Measurements from ENCODE around the gene DGCR8. TPM values are rescaled to one million over a fixed set of nuclear protein-coding genes. Genes with fewer than 3 reads are reported as not detected.

DGCR8 gene
- total and polyA plus RNA-seq, 2 of the 4 experiments (the other 2 are of a cell fraction) = 16.7 to 25.3 TPM

GRCh38 chr22:20107471-20107901 lies 27.4 kb downstream of the DGCR8 start:
- no peak overlapping the region for H3K27ac ChIP-seq (ENCODE audit: insufficient read depth, low read length)
- H3K14ac ChIP-seq (replicated peaks; ENCODE audit: low read depth, low read length) = no peak overlapping the region
- intact Hi-C loops (cut with micrococcal nuclease) (no loop called here), in situ Hi-C loops (cut with MboI; ENCODE audit: low sequenced_read_pairs) (no loop called here), dilution Hi-C loops (cut with HindIII; ENCODE audit: low sequenced_read_pairs, unreplicated experiment) (no loop called here)
- TF ChIP-seq FOS (IDR thresholded peaks at IDR 0.05; ENCODE audit: low read depth, low read length) (no peak), CHD1 (IDR thresholded peaks at IDR 0.05; ENCODE audit: low read depth, low read length) (no peak), RAD21 (IDR thresholded peaks at IDR 0.05; ENCODE audit: low read length) (no peak), USF2 (IDR thresholded peaks at IDR 0.05; ENCODE audit: low read depth, low read length) (no peak), SMC3 (IDR thresholded peaks at IDR 0.05; ENCODE audit: low read depth, low read length) (no peak), CTCF (conservative IDR thresholded peaks at IDR 0.05; ENCODE audit: low read depth, low read length) (no peak), NFE2L2 (IDR thresholded peaks at IDR 0.05; ENCODE audit: low read depth, low read length) (no peak)
- H3K9ac ChIP-seq (ENCODE audit: low read depth, low read length) = no peak overlapping the region
- no peak overlapping the region for H4K91ac ChIP-seq (ENCODE audit: insufficient read depth, low read depth, low read length)
- ATAC-seq (ENCODE audit: low read depth) = no peak
- BruUV-seq (replicated peaks) = no TSS peak
- no peaks in the 10 kb centered on the region for H3K4me1 ChIP-seq (ENCODE audit: control insufficient read depth, insufficient read depth, low read length)
- H3K9me3 ChIP-seq (ENCODE audit: control insufficient read depth, insufficient read depth, low read length) = no peaks in the 10 kb centered on the region
- no peak overlapping the region for H3K18ac ChIP-seq (ENCODE audit: low read depth, low read length)
- peaks cover 9 to 41% of the 10 kb centered on the region in 2 experiments for H3K79me1 ChIP-seq (ENCODE audit: low read depth in 1 of 2, low read length in 2 of 2)
- H4K5ac ChIP-seq (ENCODE audit: low read depth, low read length) = no peak overlapping the region
- no peak overlapping the region for H3K4me3 ChIP-seq (ENCODE audit: insufficient read depth, low read depth, low read length)
- POLR2A ChIA-PET (ENCODE audit: unreplicated experiment) = no interaction called here
- H3K4me2 ChIP-seq (ENCODE audit: low read depth, low read length) = no peak overlapping the region
- 100% methylated on average over 3 of the region's 7 CpGs; no CpG with 5 or more reads in 1 of the 2 experiments for WGBS, 2 experiments (ENCODE audit: extremely low coverage in 2 of 2, insufficient read length in 1 of 2)
- no peak overlapping the region for H2BK120ac ChIP-seq (ENCODE audit: low read depth, low read length)
- H2AK9ac ChIP-seq (replicated peaks; ENCODE audit: low read depth, low read length, poor library complexity) = no peak overlapping the region
- peaks cover 75% of the 10 kb centered on the region for H3K36me3 ChIP-seq (ENCODE audit: control insufficient read depth, insufficient read depth, low read length)
- no peak overlapping the region for H3K56ac ChIP-seq (ENCODE audit: extremely low read depth, insufficient read depth, low read length)
- no peaks in the 10 kb centered on the region for H3K27me3 ChIP-seq (ENCODE audit: control insufficient read depth, insufficient read depth, low read length)
- no peak overlapping the region for H2BK15ac ChIP-seq (ENCODE audit: low read depth, low read length)
- H2BK20ac ChIP-seq (ENCODE audit: low read depth, low read length) = no peak overlapping the region
- H2BK5ac ChIP-seq (ENCODE audit: low read depth, low read length, poor library complexity, severe bottlenecking) = no peak overlapping the region
- H3K23ac ChIP-seq (ENCODE audit: low read depth, low read length) = no peak overlapping the region
- no peak overlapping the region for H3K4ac ChIP-seq (ENCODE audit: low read depth, low read length)
- no peak overlapping the region for H2AFZ ChIP-seq (replicated peaks; ENCODE audit: low read length, poor library complexity)
- CTCF ChIA-PET = no interaction called here
- DNase-seq = no peak
- no peak overlapping the region for H4K8ac ChIP-seq (ENCODE audit: low read depth in 2 of 2, low read length in 2 of 2)
- no peak overlapping the region for H2AK5ac ChIP-seq (ENCODE audit: low read depth, low read length)
- H4K20me1 ChIP-seq (ENCODE audit: insufficient read depth, low read length) = peaks cover 57% of the 10 kb centered on the region
- H3K9me1 ChIP-seq (ENCODE audit: insufficient read depth, low read length) = no peaks in the 10 kb centered on the region
